Activated naive CD8-positive, alpha-beta T cell treated with anti-CD3 and anti-CD28 coated beads for 36 hours (primary cell): Measurements from ENCODE around the gene SNX18. TPM values are rescaled to one million over a fixed set of nuclear protein-coding genes. Genes with fewer than 3 reads are reported as not detected.

Experiments
- DNase-seq: peaks from one replicate; pipeline ENCODE4 v3.0.0; 2021
- H3K27ac Mint-ChIP-seq: one replicate; pipeline ENCODE4 v1.8.0; 2022; ENCODE audit warnings: mild to moderate bottlenecking, moderate library complexity, mixed read lengths
- H3K27me3 Mint-ChIP-seq: one replicate; pipeline ENCODE4 v1.8.0; 2022; ENCODE audit warnings: mild to moderate bottlenecking, mixed read lengths
- H3K36me3 Mint-ChIP-seq: one replicate; pipeline ENCODE4 v1.8.0; 2021; ENCODE audit warnings: mild to moderate bottlenecking, mixed read lengths
- H3K4me1 Mint-ChIP-seq: one replicate; pipeline ENCODE4 v1.8.0; 2021; ENCODE audit warnings: mixed read lengths
- H3K4me3 Mint-ChIP-seq: one replicate; pipeline ENCODE4 v1.8.0; 2022; ENCODE audit warnings: mild to moderate bottlenecking, moderate library complexity, mixed read lengths
- H3K9me3 Mint-ChIP-seq: one replicate; pipeline ENCODE4 v1.8.0; 2022; ENCODE audit warnings: mixed read lengths
- total RNA-seq, 2 experiments: library from RNA; stranded (reverse); gene quantifications; one replicate each; pipeline ENCODE4 v1.2.3, GENCODE V29; 2021

Gene SNX18
- total RNA-seq, 2 experiments from 2014 or later = 7.4 to 7.6 TPM

- no peak overlapping the region for H3K27ac Mint-ChIP-seq
- peaks cover 6% of the 10 kb centered on the region for H3K36me3 Mint-ChIP-seq
- H3K27me3 Mint-ChIP-seq = no peaks in the 10 kb centered on the region
- DNase-seq = no peak
- no peaks in the 10 kb centered on the region for H3K9me3 Mint-ChIP-seq
- peaks cover 13% of the 10 kb centered on the region for H3K4me1 Mint-ChIP-seq
- no peak overlapping the region for H3K4me3 Mint-ChIP-seq
Measured at GRCh38 chr5:54545796-54546195, 28.2 kb downstream of the SNX18 start.

GRCh38 chr5:54547711-54548250 lies 30.2 kb downstream of the SNX18 start:
- Mint-ChIP-seq H3K4me1 (peaks cover 5% of the 10 kb centered on the region), H3K4me3 (no peak overlapping the region), H3K36me3 (peaks cover 6% of the 10 kb centered on the region), H3K27ac (no peak overlapping the region), H3K27me3 (no peaks in the 10 kb centered on the region), H3K9me3 (no peaks in the 10 kb centered on the region)
- no peak for DNase-seq

- no peak for DNase-seq
- no peak overlapping the region for H3K27ac Mint-ChIP-seq
- no peaks in the 10 kb centered on the region for H3K27me3 Mint-ChIP-seq
- no peaks in the 10 kb centered on the region for H3K9me3 Mint-ChIP-seq
- H3K4me1 Mint-ChIP-seq = peaks cover 5% of the 10 kb centered on the region
- peaks cover 6% of the 10 kb centered on the region for H3K36me3 Mint-ChIP-seq
- H3K4me3 Mint-ChIP-seq = no peak overlapping the region
Measured at GRCh38 chr5:54548565-54548964, 31.0 kb downstream of the SNX18 start.

- Mint-ChIP-seq H3K36me3 (peaks cover 2% of the 10 kb centered on the region), H3K9me3 (no peaks in the 10 kb centered on the region), H3K4me3 (no peak overlapping the region), H3K27me3 (no peaks in the 10 kb centered on the region), H3K4me1 (no peaks in the 10 kb centered on the region), H3K27ac (no peak overlapping the region)
- no peak for DNase-seq
Measured at GRCh38 chr5:54551292-54551691, 33.7 kb downstream of the SNX18 start.

- Mint-ChIP-seq H3K4me3 (no peak overlapping the region), H3K4me1 (no peaks in the 10 kb centered on the region), H3K27ac (no peak overlapping the region), H3K27me3 (no peaks in the 10 kb centered on the region), H3K9me3 (no peaks in the 10 kb centered on the region), H3K36me3 (peaks cover 2% of the 10 kb centered on the region)
- no peak for DNase-seq
Measured at GRCh38 chr5:54551926-54552325, 34.4 kb downstream of the SNX18 start.

GRCh38 chr5:54552446-54552845 lies 34.9 kb downstream of the SNX18 start:
- H3K9me3 Mint-ChIP-seq = no peaks in the 10 kb centered on the region
- no peak for DNase-seq
- no peaks in the 10 kb centered on the region for H3K27me3 Mint-ChIP-seq
- no peak overlapping the region for H3K27ac Mint-ChIP-seq
- H3K4me1 Mint-ChIP-seq = no peaks in the 10 kb centered on the region
- H3K4me3 Mint-ChIP-seq = no peak overlapping the region
- H3K36me3 Mint-ChIP-seq = no peaks in the 10 kb centered on the region

- Mint-ChIP-seq H3K36me3 (no peaks in the 10 kb centered on the region), H3K9me3 (no peaks in the 10 kb centered on the region), H3K4me3 (no peak overlapping the region), H3K4me1 (no peaks in the 10 kb centered on the region), H3K27me3 (no peaks in the 10 kb centered on the region), H3K27ac (no peak overlapping the region)
- no peak for DNase-seq
Measured at GRCh38 chr5:54553659-54554207, 36.2 kb downstream of the SNX18 start.

- DNase-seq = no peak
- Mint-ChIP-seq H3K9me3 (peaks cover 1% of the 10 kb centered on the region), H3K27ac (no peak overlapping the region), H3K27me3 (no peaks in the 10 kb centered on the region), H3K4me1 (no peaks in the 10 kb centered on the region), H3K36me3 (no peaks in the 10 kb centered on the region), H3K4me3 (no peak overlapping the region)
Measured at GRCh38 chr5:54556141-54556540, 38.6 kb downstream of the SNX18 start.

GRCh38 chr5:54558362-54558761 lies 40.8 kb downstream of the SNX18 start:
- peaks cover 1% of the 10 kb centered on the region for H3K9me3 Mint-ChIP-seq
- no peak for DNase-seq
- no peak overlapping the region for H3K4me3 Mint-ChIP-seq

GRCh38 chr5:54561651-54562050 lies 44.1 kb downstream of the SNX18 start:
- Mint-ChIP-seq H3K9me3 (peaks cover 1% of the 10 kb centered on the region), H3K27me3 (no peaks in the 10 kb centered on the region), H3K4me1 (no peaks in the 10 kb centered on the region), H3K36me3 (no peaks in the 10 kb centered on the region), H3K27ac (no peak overlapping the region), H3K4me3 (no peak overlapping the region)
- DNase-seq = no peak

More at GRCh38 chr5:54558362-54558761, 40.8 kb downstream of the SNX18 start:
- Mint-ChIP-seq H3K27me3 (no peaks in the 10 kb centered on the region), H3K4me1 (no peaks in the 10 kb centered on the region), H3K36me3 (no peaks in the 10 kb centered on the region), H3K27ac (no peak overlapping the region)

GRCh38 chr5:54563083-54563761 lies 45.7 kb downstream of the SNX18 start:
- Mint-ChIP-seq H3K36me3 (no peaks in the 10 kb centered on the region), H3K9me3 (peaks cover 1% of the 10 kb centered on the region), H3K27ac (no peak overlapping the region), H3K4me3 (no peak overlapping the region), H3K27me3 (no peaks in the 10 kb centered on the region), H3K4me1 (no peaks in the 10 kb centered on the region)
- no peak for DNase-seq

- Mint-ChIP-seq H3K36me3 (no peaks in the 10 kb centered on the region), H3K9me3 (no peaks in the 10 kb centered on the region), H3K27me3 (no peaks in the 10 kb centered on the region), H3K4me1 (no peaks in the 10 kb centered on the region), H3K27ac (no peak overlapping the region), H3K4me3 (no peak overlapping the region)
- DNase-seq = no peak
Measured at GRCh38 chr5:54567996-54568395, 50.4 kb downstream of the SNX18 start.

- H3K9me3 Mint-ChIP-seq = no peaks in the 10 kb centered on the region
- no peaks in the 10 kb centered on the region for H3K27me3 Mint-ChIP-seq
- no peak overlapping the region for H3K27ac Mint-ChIP-seq
- H3K4me1 Mint-ChIP-seq = peaks cover 6% of the 10 kb centered on the region
- DNase-seq = no peak
- no peak overlapping the region for H3K4me3 Mint-ChIP-seq
- no peaks in the 10 kb centered on the region for H3K36me3 Mint-ChIP-seq
Measured at GRCh38 chr5:54570916-54571315, 53.4 kb downstream of the SNX18 start.

- no peak for DNase-seq
- H3K4me1 Mint-ChIP-seq = peaks cover 6% of the 10 kb centered on the region
- no peaks in the 10 kb centered on the region for H3K27me3 Mint-ChIP-seq
- H3K4me3 Mint-ChIP-seq = no peak overlapping the region
- H3K36me3 Mint-ChIP-seq = no peaks in the 10 kb centered on the region
- no peak overlapping the region for H3K27ac Mint-ChIP-seq
- H3K9me3 Mint-ChIP-seq = no peaks in the 10 kb centered on the region
Measured at GRCh38 chr5:54571462-54571861, 53.9 kb downstream of the SNX18 start.

GRCh38 chr5:54573812-54574489 lies 56.4 kb downstream of the SNX18 start:
- Mint-ChIP-seq H3K27me3 (no peaks in the 10 kb centered on the region), H3K36me3 (no peaks in the 10 kb centered on the region), H3K4me3 (no peak overlapping the region), H3K4me1 (peaks cover 6% of the 10 kb centered on the region), H3K9me3 (no peaks in the 10 kb centered on the region), H3K27ac (no peak overlapping the region)
- no peak for DNase-seq
